CD4-positive, alpha-beta T cell treated with Interferon alpha-2 for 1 hour (primary cell): ENCODE results near the gene TMEM98.
A peak's percentile ranks its signal among the peaks of the same experiment; 100 is the strongest.
"Not testable (repeated sequence)": the region's sequence is repeated elsewhere in the genome, so short reads cannot be mapped to it uniquely, and the experiment has no call there.

ENCODE experiments used
- DNase-seq, 2 donors: peaks; one replicate each; pipeline ENCODE4 v3.0.0-alpha.2; 2020 to 2022

Gene TMEM98

DNA sequence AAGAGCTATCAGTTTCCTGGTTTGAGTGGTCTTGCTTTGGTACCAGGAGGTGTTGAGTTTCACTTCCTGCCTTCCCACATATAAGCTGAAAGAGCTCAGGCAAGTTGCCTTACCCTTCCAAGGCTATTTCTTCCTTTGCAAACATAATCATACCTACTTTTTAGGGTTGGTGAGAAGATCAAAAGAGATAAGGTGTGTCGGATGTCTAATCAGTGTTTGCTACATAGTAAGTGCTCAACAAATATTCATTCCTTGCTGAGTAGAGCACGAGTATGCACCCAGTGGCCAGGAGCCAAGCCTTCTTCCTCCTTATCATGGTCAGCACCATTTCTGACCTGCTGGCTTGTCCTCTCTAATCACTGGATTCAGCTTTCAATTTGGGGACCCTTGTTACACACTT lies 12.7 kb upstream of the TMEM98 start:
- no peak for DNase-seq

DNA sequence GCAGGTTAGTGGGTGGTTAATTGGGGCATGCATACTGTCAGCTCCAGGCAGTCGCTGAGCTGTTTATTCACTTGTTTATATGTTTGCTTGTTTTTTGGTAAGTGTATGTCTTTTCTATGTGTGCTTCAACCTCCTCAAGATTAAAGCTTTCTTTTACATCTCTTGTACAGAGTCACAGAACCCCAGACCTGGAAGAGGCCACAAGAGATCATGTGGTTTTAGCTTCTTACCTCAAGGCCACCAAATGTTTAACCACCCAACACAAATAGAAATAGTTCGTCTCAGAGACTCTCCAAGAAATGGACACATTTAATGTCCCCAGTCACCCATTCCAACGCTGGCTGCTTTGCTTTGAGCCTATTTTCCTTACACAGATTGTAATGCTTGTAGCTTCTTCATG lies 11.8 kb upstream of the TMEM98 start:
- DNase-seq = no peak

DNA sequence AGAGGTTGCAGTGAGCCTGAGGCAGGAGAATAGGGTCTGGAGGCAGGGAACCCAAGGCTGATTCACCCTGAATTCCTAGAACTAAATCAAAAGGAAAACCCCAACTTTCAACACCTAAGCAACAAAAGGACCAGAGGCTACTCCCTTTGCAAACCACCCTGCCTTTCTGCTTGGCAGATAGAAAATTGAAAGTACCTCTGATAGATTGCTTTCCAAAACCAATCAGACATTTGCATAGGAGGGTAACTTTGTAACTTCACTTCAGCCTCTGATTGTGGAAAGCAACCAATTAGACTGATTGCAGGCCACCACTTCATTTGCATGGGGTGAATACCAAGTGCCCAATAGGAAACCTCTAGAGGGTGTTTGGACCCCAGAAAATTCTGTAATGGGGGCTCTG lies 10.9 kb upstream of the TMEM98 start:
- no peak for DNase-seq

DNA sequence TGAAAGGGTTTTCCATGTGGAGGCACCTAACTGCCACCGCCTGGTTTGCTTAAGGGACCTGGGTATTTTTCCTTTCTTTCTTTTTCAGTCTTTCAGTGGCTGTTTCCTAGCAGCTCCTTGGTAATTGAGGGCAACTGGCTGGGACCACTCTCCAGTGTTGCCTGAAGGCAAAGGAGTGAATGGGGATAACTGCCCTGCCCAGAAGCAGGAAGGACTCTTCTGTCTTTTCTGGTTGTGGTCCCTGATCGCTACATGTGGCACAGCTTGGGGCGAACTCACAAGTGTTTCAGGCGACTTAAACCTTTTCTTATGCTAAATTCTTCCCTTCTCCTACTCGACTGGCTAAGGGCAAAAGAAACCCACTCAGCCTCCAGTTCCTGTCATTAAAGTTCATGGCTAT lies 10.1 kb upstream of the TMEM98 start:
- no peak for DNase-seq

DNA sequence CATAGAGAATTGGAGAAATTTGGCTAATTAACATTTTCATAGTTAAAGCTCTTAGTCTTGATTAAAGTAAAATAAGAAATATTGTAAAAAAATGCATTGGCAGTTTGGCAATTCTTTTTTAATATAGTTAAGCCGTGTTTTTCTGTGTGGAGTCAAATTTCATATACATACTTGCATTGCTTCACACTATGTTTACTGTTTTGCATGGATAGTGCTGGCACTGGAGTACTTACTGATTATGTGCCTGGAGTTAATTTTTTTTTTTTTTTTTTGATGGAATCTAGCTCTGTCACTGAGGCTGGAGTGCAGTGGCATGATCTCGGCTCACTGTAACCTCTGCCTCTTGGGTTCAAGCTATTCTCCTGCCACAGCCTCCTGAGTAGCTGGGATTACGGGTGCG lies 8.1 kb upstream of the TMEM98 start:
- DNase-seq = not testable (repeated sequence)

DNA sequence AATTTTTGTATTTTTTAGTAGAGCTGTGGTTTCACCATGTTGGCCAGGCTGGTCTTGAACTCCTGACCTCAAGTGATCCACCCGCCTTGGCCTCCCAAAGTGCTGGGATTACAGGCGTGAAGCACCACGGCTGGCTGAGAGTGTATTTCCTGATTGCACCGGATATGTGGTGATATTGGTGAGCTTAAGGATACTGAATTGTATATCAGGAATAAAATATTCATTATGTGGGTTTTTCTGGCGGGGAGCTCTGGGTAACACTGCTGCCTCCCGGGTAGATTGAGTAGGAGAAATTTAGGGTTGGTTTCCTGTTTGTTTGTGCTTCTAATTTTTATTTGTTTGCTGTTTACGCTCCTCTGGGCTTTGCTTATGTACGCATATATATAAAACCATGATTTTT lies 7.7 kb upstream of the TMEM98 start:
- DNase-seq = no peak

DNA sequence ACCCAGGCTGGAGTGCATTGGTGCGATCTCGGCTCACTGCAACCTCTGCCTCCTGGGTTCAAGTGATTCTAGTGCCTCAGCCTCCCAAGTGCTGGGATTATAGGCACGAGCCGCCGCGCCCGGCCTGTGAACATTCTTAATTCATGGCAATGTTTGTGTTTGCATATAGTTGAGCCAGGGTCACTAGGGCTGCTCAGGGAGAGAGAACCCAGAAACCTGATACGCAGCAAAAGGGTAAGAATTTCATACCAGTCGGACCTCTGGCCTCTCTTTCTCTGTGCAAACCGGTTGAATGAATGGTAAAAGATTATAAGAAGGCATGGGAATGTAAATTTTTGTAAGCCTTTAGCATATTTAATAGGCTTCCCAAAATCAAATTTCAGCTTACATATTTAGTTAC lies 6.9 kb upstream of the TMEM98 start:
- DNase-seq = no peak

DNA sequence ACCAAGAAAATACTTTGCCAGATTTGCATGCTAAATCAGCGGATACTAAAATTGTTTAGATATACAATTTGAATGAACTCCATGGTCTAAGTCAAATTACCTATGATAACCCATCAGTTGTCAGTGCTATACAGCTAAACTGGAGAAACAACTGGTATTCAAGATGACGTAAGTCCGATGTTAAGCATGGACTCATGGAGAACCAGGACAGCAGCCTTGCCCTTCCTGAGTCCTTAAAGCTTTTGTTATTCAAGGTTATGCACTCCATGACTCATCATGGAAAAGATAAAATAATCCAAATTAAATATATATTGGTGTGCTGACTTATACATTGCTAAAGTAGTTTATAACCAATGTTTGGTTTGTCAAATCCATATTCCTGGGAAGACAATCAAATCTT lies 4.0 kb upstream of the TMEM98 start:
- not testable (repeated sequence) for DNase-seq

DNA sequence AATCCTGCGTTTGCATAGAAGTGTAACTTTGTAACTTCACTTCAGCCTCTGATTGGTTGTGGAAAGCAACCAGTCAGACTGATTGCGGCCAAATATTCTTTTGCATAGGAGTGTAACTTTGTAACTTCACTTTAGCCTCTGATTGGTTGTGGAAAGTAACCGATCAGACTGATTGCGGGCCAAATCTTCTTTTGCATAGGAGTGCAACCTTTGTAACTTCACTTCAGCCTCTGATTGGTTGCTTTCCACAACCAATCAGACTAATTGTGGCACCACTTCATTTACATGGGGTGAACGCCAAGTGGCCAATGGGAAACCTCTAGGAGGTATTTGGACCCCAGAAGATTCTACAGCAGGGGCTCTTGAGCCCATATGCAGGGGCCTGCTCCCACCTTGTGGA lies 1.8 kb upstream of the TMEM98 start:
- DNase-seq = no peak

DNA sequence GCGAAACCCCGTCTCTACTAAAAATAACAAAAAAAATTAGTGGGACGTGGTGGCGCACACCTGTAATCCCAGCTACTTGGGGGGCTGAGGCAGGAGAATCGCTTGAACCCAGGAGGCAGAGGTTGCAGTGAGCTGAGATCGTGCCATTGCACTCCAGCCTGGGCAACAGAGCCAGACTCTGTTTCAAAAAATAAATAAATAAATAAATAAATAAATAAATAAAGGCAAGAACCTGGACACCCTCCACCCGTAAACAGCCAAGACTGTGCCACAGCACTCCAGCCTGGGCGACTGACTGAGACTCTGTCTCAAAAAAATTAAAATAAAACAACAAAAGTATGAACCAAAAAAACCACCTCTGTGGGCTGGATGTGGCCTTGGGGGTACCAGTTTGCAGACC lies 1.2 kb upstream of the TMEM98 start:
- DNase-seq = not testable (repeated sequence)

DNA sequence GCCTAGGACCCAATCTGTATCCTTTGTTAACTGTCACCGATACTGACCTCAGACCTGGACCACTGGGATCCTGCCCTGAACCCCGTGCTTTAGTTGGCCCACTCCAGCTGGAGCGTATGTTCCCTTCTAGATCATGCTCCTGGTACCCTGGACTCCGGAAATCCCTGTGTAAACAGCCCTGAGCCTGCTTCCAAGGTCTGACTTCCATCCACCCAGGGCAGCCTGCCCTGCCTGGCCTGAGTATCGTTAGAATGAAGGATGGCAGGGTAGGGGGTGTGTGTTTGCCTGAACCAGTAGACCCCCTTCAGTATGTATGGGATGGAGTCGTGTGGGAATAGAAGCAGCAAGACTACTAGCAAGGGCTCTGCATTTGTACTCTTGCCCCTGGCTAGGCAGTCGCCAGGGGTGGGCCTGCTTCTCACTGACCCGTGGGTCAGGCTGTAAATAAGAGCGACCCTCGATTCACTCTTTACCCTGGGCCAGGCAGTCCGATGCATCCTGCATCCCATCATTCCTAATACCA lies 691 bp upstream of the TMEM98 start:
- no peak for DNase-seq

DNA sequence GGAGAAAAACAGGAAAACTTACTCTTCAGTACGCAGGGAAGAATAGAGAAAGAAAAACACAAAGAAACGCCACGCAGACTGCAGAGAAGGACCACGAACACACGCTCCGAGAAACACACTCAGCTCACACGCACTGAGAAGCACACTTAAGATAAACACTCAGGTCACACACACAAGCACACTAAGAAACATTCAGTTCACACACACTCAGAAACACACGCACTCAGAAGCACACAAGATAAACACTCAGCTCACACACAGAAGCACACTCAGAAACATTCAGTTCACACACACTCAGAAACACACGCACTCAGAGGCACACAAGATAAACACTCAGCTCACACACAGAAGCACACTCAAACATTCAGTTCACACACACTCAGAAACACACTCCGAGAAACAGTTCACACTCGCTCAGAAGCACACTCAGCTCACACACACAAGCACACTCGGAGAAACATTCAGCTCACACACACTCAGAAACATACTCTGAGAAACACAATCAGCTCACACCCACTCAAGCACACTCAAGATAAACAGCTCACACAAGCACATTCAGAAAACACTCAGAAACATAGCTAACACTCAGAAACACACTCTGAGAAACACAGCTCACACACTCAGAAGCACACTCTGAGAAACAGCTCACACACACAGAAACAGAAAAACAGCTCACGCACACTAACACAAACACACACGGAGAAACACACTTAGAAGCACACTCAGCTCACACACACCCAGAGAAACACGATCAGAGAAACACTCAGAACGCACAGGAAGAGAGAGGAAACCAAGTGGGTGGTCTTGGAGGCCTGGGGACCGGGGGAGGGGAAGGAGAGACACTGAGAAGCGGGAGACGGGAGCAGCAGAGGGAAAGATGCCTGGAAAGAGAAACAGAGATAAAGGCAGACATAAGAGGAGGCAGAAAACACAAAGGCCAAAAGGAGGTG lies 908 bp downstream of the TMEM98 start:
- no peak for DNase-seq

DNA sequence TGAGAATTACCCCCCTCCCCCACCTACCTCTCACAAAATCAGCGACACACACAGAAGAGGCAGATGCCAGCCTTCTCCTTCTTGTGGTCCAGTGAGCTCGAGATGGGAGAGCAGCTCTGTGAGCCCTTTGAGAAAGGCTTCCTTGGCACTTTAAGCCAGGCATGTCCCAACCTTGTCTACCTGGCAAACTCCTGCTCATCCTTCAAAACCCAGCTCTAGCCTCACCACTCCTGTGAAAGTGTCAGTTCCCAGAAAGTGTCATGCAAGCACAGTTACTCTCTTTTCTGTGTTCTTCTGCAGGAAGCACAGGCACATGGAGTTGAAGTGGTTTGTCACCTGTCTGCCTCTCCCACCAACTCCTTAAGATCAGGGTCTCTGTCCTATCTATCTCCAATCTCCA lies 1.6 kb downstream of the TMEM98 start:
- no peak for DNase-seq

DNA sequence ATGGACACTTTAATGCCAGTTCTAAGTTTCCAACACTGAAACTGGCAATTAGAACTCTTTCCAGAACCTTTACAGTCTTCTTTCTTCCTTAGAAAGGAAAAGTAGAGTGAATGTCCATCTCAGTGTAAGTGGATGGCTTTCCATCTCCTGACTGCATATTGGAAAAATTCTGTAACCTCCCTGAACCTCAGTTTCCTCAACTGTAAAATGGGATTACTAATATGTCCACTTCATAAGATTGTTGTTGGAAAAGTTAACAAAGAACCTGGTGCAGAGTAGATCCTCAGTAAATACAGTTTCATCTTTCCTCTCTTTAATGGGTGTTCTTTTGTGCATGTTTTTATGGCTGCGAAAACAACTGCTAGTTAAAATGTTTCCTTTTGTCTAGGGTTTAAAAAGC lies 2.6 kb downstream of the TMEM98 start:
- DNase-seq = no peak

DNA sequence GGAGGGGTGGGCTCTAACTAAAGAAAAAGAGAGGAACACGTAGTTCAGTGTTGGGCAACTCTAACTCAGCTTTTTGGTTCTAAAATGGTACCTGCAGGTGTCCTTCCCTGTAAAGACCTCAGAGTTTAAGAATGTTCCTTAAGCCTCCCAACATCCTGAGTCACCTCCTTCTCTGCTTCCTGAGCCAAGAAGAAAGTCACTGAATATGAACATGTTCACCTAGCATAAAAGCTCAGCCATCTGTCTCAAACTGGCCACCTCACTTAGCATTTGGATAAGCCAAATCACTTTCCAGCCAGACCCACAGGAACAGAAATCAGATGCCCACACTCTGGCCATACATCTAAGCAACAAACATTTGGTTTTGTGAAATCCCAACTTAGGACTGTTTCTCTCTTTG lies 3.7 kb downstream of the TMEM98 start:
- DNase-seq = no peak

DNA sequence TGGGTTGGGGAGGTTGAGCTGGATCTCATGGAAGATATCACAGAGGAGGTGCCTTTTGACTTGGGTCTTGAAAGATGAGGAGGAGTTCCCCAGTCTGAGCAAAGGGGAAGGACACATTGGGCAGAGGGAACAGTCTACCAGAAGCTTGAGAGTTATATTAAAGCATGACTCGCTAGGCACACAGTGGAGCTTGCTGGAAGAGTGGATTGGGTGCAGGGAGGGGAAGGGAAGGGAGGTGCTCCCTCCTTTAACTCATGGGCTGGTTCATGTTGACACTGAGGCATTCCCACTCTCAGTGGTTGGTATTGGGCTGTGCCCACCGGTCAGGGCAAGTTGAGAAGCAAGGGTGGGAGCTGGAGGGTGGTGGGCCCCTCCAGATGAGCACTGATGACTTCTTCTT lies 5.9 kb downstream of the TMEM98 start:
- DNase-seq = no peak

DNA sequence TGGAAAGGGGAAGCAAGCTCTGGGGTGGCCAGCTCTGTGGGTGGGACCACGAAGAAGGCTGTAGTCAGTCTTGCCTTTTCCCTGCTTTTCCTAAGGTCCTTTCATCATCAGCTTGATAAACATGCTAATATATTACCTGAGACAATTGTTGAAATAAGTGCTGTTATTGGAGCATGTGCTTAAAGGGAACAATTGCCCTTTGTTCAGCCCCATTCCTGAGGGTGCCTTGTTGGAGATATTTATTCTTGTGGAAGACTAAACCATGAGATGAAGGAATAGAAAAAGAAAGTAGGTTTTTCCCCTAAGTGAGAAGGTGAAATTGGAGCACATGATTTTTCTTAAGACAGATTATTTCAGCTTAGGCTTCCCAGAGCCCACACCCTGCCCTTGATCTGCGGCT lies 7.8 kb downstream of the TMEM98 start:
- no peak for DNase-seq

DNA sequence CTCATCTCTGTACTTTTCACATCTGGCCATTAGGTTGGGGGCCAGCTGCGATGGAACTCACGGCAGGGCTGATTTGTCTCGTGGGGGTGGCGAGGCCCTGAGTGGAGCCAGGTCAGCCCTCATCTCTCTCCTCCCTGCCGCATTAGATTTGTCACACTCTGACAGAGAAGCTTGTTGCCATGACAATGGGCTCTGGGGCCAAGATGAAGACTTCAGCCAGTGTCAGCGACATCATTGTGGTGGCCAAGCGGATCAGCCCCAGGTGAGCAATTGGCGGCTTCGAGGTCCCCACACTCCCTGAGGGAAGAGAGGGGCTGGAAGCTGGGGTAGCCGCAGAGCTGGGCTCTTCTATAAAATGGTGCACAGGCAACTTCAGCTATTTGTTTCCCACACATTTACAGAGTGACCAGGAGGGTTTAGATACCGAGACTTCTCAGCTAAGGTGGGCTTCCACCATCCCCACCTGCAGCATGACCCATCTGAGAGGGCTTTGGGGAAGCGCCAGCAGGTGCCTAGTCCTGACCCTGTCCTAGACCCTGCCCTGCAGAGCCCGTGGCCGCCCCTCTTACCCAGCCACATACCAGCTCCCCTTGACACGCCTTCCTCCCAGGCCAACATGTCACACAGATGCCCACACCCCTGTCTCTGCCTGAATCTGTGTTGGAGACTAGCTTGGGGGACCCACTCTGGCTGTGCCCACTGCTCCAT lies 8.4 kb downstream of the TMEM98 start:
- DNase-seq = no peak

DNA sequence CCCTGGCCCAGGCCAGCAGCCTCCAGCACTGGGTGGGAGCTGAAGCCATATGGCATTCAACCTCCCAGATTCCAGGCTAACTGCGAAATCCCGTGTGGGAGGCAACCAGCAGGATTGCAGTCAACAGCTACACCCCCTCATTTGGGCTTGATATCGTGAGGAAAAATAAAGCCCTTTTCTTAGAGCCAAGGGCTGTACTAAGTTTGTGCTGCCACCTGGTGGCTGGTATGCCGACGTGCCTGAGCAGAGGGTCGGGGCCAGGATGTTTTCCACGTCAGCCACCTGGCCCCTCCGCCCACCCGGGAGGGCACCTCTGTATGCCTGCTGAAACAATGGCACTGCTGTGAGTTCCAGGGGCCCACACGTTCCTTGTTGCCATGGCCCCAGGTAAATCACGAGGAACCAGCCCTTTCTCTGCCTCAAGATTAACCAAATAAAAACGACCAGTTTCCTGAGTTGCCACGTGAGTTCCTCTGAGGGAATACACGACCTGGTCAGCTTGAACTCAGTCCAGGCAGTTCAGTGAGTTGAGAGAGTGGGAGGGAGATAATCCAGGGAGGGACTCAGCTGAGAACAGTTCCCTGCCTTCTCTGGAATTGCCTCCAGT lies 9.0 kb downstream of the TMEM98 start:
- DNase-seq = peak; percentile 35 to 61

DNA sequence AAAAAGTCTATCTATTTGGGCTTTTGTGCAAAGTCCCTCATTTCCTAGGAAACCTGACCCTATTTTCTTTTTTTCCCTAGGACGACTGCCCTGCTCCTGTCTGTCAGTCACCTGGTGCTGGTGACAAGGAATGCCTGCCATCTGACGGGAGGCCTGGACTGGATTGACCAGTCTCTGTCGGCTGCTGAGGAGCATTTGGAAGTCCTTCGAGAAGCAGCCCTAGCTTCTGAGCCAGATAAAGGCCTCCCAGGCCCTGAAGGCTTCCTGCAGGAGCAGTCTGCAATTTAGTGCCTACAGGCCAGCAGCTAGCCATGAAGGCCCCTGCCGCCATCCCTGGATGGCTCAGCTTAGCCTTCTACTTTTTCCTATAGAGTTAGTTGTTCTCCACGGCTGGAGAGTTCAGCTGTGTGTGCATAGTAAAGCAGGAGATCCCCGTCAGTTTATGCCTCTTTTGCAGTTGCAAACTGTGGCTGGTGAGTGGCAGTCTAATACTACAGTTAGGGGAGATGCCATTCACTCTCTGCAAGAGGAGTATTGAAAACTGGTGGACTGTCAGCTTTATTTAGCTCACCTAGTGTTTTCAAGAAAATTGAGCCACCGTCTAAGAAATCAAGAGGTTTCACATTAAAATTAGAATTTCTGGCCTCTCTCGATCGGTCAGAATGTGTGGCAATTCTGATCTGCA lies 12.9 kb downstream of the TMEM98 start:
- no peak for DNase-seq

DNA sequence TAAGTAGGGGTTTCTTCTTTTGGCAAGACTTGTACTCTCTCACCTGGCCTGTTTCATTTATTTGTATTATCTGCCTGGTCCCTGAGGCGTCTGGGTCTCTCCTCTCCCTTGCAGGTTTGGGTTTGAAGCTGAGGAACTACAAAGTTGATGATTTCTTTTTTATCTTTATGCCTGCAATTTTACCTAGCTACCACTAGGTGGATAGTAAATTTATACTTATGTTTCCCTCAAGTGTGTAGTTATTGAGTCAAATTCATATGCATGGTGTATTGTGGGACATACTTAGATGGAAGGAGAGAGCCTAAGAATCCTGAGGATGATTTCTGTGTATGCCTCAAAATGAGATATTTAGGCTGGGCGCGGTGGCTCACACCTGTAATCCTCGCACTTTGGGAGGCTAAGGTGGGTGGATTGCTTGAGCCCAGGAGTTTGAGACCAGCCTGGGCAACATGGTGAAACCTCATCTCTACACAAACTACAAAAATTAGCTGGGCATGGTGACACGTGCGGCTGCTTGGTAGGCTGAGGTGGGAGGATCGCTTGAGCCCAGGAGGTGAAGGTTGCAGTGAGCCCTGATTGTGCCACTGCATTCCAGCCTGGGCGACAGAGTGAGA lies 13.6 kb downstream of the TMEM98 start:
- DNase-seq = no peak

DNA sequence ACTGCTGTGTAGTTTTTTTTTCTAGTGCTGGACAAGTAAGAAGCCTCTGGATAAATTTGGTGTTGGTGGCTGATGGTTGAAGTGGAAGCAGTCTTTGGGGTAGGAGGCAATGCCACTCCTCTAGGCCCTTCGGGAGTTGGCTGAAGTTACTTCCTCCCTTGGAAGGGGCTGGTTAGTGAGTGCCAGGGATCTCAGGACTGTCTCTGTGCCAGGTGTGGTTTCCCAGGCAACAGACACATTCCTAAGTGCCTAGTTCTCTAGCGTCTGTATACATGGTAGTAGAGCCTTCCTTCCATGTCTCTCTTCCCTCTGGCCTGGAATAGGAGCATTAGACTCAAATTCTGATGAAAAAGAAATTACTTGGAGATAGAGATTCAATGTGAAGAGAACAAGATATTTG lies 15.3 kb downstream of the TMEM98 start:
- DNase-seq = no peak
